Fibroblast of pulmonary artery (primary cell): Measurements from ENCODE around the gene TTLL11.

Source experiments
- DNase-seq: peaks from one replicate; pipeline ENCODE4 v3.0.0-alpha.2; 2010; ENCODE audit warnings: low read depth
- H3K4me3 ChIP-seq: replicated peaks from 2 replicates; pipeline ENCODE4 v1.5.1; 2011; ENCODE audit warnings: low read depth, mild to moderate bottlenecking, control low read depth, low read length, moderate library complexity
- TF ChIP-seq, protein P1 (sequence below): IDR thresholded peaks from 2 replicates; pipeline ENCODE4 v1.5.1; 2011; ENCODE audit warnings: mild to moderate bottlenecking, control low read depth, low read length, inconsistent platforms; ENCODE audit errors: missing control alignments

TTLL11 gene

GRCh38 chr9:121924700-121925099 lies 168.4 kb downstream of the TTLL11 start:
- DNase-seq: no peak
- H3K4me3 ChIP-seq: no peak overlapping the region
- TF ChIP-seq, protein P1, sequence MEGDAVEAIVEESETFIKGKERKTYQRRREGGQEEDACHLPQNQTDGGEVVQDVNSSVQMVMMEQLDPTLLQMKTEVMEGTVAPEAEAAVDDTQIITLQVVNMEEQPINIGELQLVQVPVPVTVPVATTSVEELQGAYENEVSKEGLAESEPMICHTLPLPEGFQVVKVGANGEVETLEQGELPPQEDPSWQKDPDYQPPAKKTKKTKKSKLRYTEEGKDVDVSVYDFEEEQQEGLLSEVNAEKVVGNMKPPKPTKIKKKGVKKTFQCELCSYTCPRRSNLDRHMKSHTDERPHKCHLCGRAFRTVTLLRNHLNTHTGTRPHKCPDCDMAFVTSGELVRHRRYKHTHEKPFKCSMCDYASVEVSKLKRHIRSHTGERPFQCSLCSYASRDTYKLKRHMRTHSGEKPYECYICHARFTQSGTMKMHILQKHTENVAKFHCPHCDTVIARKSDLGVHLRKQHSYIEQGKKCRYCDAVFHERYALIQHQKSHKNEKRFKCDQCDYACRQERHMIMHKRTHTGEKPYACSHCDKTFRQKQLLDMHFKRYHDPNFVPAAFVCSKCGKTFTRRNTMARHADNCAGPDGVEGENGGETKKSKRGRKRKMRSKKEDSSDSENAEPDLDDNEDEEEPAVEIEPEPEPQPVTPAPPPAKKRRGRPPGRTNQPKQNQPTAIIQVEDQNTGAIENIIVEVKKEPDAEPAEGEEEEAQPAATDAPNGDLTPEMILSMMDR: no peak

DNA sequence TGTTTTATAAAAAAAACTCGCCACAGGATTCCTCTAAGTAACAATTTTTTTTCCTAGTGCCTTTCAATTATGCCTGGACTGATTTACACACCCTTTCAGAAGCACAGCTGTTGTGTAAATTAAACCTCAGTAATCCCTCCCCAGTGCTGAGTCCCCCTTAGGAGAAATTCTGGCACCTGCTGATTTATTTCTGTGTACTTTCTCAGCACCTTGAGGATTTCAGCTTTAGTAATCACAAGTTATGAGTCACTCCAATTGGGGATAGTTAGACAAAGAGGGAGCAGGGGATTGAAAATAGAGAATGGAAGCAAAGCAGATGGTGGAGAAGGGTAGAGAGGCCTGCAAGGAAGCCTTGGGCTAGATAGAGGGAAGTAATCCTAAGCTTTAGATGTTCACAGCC lies 171.7 kb downstream of the TTLL11 start:
- TF ChIP-seq, protein P1: no peak
- DNase-seq: no peak
- no peak overlapping the region for H3K4me3 ChIP-seq

- H3K4me3 ChIP-seq: no peak overlapping the region
- TF ChIP-seq, protein P1: no peak
- no peak for DNase-seq
Observed at GRCh38 chr9:121917375-121918335, 175.5 kb downstream of the TTLL11 start.

DNA sequence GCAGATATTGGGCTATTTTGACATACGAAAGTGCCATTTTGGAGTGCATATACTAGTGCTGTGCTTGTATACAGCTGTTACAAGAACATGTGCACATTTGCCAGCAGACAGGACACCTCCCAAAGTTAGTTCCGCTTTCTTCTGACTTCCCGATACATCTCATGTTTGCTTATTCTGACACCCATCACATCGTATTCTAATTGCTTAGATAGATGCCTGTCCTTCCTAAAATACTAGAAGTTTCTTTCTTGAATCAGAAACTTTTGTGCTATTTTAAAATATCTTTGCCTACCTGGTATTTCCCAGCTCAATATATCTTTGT lies 177.8 kb downstream of the TTLL11 start:
- no peak overlapping the region for H3K4me3 ChIP-seq
- no peak for DNase-seq
- TF ChIP-seq, protein P1: no peak

GRCh38 chr9:121914604-121915303 lies 178.4 kb downstream of the TTLL11 start:
- TF ChIP-seq, protein P1: no peak
- DNase-seq: no peak
- H3K4me3 ChIP-seq: no peak overlapping the region

- no peak overlapping the region for H3K4me3 ChIP-seq
- DNase-seq: no peak
- TF ChIP-seq, protein P1: no peak
Observed at GRCh38 chr9:121914017-121914595, 179.0 kb downstream of the TTLL11 start.
